Activated CD4-positive, alpha-beta T cell treated with anti-CD3 and anti-CD28 coated beads, Interleukin-10, Interleukin-2, amounts not matched to agents 100 ng/mL and 50 ng/mL, durations not matched to agents 16 hours and 8 hours (primary cell): ENCODE measurements around the gene SLC13A5.
A peak's percentile ranks its signal among the peaks of the same experiment; 100 is the strongest.
"Not testable (repeated sequence)": the region's sequence is repeated elsewhere in the genome, so short reads cannot be mapped to it uniquely, and the experiment has no call there.

Source experiments
- DNase-seq: peaks from one replicate; pipeline ENCODE4 v3.0.0-alpha.2; 2020

SLC13A5 gene

DNA sequence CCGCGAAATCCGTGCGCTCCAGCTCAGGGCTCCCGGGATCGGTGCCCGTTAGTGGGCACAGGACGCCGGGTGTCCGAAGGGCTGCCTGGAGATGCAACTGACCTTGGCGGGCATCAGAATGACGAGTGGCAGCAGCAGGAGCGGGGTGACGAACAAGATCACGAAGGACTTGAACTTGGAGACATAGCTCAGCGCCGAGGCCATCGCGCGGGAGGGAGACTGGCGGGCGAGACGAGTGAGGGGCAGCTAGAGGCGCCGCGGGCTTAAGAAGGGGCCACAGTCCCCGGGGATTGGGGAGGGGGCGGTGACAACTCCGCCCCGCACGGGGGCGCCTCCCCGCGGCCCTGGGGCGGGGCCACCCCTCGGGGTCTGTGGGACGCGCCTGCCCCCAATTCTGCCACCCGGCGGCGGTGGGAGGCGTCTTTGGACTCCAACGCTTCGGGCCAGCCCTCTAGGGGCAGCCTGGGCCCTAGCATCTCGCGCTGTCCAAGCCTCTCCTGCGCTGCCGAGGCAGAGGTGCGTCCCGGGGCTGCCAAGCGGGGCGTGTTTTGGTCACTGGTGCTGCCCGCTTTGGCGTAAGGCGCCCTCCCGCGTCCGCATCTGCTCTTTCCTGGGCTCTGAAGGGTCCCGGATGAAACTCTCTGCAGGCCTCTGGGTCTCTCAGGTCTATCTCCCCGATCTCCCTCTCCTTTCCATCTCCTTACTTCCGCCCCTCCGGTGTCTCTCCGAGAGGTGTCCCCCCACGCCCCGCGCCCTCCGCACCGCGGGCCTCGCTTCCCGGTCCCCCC, at the start of gene SLC13A5:
TSS of gene SLC13A5 (minus strand) at position 240 of the 788 bp plus-strand sequence. CDS start at position 204, 36 bp downstream.
- DNase-seq = peak; percentile 16

DNA sequence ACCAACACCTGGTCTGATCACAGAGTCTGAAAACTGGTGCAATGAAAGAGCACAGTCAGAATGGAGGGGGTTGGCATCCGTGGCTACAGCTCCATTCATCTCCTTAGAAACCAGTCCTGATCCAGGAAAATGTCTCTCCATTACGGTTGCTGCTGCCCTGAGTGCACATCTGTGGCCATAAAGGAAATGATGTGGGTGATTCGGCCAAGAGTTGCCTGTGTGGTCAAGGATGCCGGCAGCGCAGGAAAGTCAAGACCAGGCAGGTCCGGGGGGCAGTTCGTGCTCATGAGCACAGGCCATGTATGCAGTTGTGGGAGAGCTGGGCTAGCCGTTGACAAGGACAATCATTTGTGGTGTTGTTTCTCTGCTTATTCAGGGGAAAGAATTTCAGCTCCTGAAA, 48.6 kb upstream of the SLC13A5 start:
- no peak for DNase-seq

DNA sequence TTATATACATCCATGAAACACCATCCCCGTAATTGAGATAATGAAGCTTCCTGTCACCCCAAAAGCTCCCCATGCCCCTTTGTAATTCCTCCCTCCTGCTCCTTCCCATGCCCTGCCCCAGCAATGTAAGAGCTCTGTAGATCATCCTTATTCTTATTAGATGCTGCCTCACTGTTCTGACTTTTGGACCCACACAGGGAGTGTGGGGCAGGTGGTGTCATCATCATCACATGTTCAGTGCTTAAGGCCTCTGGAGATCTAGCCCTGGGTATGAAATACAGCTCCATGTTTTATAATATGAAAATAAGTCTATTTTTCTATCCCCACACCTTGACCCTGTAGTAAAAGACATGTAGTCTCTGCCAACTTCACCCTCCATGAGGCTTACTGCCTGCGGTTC, 44.6 kb upstream of the SLC13A5 start:
- DNase-seq = no peak

DNA sequence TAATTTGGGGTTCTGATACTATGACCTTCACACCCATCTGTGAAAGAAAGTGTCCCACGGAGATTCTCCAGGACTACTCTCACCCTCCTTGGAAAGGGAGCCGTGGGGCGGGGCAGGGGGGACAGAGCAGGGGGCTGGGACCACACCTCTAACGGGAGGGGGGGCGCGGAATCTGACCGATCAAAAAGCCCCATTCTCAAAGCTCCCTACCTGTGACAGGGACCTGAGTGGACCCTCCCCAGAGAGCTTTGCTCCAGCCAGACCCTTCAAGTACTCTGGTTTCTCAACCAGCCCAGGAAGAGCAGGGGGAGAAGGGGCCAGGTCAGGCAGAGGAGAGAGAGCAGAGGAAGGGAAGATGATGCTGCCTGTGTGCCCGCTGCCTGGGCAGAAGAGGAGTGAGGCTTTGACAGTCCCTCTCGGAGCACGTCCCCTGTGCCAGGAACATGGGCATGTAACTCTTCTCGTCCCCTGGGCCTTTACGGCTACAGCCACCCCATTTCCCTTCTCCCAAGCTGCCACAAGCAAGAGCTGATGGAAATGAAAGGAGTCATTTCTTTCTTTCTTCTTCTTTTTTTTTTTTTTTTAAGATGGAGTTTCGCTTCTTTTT, 43.4 kb upstream of the SLC13A5 start:
- DNase-seq = peak; percentile 10

DNA sequence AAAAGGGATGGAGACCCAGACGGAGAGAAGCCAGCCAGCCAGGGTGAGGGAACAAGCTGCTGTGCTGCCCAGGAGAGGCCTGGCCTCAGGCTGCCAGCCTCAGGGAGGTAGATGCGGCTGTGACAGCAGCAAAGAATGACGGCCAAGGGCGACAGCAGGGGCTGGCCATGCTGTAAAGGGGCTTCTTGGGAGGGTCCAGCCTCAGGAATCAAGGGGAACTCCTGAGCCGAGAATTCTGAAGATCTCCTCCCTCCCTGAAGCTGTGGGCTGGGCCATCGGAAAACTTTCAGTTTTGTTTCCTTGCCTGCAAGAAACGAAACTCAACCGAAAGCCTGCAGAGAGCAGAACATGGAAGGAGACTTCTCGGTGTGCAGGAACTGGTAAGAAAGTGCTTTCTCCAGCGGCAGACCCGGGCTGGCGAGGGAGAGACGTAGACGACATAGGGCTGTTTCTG, 42.6 kb upstream of the SLC13A5 start, which contains the start of gene XAF1:
TSS of gene XAF1 (plus strand) at position 316 of the 454 bp plus-strand sequence. CDS start at position 349, 33 bp downstream.
- DNase-seq = peak; percentile 72

DNA sequence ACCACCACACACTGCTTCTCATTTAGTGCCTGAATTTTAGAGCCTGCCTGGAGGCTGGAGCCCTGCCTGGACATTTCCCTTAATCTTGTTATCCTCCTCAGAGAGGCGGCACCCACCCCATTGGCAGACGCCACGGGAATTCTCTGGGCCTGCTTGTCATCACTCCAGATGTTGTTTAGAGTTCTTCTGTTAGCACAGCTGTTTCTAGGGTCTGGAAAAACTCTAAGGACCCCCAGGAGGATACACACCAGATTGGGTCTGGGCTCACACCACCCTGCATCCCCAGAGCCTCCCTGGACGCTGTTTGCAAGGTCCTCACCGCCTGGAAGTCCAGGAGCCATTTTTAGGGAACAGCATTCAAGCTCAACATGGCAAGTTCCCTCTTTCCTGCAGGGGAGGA, 42.1 kb upstream of the SLC13A5 start:
- DNase-seq = no peak

DNA sequence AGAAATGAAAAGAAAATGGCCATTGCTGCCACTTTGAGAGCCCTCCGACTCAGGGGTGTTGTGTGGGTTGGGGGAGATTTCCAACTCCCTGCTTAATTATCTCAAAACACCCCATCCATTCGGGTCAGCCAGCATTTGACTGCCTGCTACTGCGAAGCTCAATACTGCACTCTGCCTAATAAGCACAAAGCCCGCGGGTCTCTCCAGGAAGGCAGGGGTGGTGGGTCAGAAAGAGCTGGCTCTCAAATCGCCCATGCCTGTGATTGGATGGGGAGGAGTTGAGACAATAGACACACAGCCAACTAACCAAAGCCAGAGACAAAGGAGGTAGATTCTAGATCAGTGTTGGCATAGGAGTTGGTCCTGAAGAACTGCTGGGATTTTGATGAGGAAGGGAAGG, 40.4 kb upstream of the SLC13A5 start:
- no peak for DNase-seq

DNA sequence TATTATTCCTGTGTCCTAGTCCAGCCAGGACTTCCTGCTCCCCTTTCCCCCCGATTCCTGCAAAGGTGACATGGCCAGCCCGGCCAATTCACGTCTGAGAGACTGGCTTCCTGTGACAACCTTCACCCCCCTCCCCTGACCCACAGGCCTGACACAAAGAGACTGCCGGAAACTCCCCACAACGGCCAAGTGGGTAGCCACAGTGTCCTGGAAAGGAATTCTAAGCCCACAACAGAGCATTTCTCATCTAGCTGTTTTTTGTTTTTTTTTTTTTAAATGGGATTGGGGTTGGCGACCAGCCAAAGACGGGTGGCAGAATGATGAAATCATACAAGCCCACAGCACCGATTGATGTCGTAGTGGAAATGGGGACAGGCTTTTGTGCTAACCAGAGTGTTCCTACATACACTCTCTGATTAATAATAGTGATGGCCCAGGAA, 39.9 kb upstream of the SLC13A5 start:
- DNase-seq = peak; percentile 42

DNA sequence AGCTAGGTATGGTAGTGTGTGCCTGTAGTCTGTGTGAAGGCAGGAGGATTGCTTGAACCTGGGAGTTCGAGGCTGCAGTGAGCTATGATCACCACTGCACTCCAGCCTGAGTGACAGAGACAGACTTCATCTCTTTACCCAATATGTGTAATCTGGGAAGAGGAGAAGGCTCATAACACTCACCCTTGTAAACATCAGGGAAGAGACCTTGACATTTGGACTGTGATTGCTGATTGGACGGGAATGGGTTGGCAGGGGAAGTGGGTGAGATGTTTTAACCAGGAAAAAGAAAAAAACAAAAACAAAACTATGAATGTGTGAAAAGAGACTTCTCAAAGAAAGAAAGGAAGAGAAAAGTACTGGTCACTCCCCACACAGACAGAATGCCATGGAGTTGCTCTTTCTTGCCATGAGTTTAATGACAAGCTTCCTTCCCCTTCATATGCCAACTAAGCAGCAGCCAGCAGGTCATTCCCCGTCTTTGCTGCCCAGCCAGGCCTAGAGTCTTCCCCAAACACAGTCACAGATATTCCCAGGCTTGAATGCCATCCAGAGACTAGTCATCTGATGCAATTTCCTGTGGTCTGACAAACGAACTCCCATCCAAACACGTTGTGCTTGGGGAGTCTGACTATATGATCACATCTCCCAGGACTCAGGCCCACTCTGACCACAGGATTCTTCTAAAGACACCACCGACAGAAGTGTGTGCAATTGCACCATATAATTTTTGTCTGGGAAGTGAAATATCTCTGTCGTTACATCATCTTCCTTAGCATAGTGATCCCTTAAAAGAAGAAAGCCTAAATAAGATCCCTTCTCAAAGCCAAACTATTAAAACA, 39.1 kb upstream of the SLC13A5 start:
- DNase-seq = no peak

DNA sequence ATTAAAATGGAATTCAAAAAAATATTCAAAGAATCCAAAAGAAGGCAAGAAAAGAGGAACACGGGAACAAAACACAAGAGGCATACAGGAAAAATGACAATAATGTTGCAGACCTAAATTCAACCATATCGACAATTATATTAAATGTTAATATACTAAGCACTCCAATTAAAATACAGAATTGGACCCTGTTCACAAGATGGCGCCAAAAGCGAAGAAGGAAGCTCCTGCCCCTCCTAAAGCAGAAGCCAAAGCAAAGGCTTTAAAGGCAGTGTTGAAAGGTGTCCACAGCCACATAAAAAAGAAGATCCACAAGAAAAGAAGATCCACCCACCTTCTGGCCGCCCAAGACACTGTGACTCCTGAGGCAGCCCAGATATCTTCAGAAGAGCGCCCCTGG, 36.4 kb upstream of the SLC13A5 start:
- DNase-seq = peak; percentile 13

DNA sequence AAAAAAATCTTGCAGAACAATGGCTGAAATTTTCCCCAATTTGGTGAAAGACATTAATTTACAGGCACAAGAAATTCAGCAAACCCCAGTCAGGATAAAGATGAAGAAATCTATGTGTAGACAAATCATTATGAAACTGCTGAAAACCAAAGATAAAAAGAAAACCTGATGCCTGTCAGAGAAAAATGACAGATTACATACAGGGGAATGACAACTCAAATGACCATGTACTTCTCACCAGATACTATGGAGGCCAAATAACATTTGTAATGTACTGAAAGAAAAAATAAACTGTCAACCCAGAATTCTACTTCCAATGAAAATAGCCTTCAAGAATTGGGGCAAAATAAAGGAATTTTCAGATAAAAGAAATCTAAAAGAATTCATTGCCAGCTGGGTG, 35.4 kb upstream of the SLC13A5 start:
- no peak for DNase-seq

DNA sequence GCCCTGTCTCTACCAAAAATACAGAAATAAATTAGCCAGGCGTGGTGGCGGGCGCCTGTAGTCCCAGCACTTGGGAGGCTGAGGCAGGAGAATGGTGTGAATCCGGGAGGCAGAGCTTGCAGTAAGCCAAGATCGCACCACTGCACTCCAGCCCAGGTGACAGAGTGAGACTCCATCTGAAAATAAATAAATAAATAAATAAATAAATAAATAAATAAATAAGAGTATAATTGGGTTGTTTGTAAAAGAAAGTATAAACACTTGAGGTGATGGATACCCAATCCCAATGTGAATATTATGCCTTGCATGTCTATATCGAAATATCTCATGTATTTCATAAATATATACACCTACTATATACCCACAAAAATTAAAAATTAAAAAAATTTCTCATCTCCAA, 33.5 kb upstream of the SLC13A5 start:
- not testable (repeated sequence) for DNase-seq

DNA sequence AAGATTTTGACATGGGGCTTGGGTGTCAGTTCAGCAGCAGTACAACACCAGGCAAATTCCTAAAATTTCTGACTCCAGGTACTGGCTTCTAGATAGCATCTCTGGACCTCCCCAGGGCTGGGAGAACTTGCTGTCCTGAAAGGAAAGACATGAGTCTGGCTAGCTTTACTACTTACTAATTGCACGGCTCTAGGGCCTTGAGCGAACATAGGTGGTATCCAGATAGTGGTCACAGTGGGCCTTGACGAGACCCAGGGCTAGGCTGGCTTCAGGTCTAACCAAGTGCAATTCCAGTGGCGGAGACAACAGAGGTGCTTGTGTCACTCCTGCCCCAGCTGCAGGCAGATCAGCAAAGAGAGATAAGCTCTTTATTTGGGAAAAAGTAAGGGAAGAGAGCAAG, 16.4 kb upstream of the SLC13A5 start:
- DNase-seq = no peak

DNA sequence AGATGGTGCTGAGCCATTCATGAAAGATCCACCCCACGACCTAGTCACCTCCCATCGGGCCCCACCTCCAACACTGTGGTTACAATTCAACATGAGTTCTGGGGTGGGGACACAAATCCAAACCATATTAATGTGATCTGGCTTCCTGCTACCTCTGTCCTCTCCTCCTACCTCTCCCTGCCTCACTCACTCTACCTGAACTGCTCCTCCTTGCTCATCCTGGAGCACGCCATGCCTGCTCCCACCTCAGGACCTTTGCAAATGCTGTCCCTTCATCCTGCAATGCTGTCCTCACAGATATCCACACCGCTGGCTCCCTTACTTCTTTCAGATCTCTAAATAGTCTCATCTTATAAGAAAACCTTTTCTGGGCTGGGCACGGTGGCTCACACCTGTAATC, 10.8 kb upstream of the SLC13A5 start:
- DNase-seq = no peak

DNA sequence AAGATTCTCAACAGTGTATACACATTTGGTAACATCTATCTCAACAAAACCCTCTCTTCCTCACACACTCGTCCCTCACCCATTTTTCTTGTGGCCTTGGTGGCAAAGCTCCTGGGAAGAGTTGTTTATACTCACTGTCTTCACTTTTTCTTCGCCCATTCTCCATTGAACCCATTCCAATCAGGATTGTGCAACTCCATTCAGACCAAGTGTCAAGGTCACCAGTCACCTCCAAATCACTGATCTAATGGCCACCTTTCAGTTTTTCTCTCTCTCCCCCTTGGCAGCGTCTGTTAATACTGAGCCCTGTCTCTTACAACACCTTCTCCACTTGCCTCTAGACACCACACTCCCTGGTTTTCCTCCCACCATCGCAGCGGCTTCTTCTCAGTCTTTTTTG, 8.6 kb upstream of the SLC13A5 start:
- DNase-seq = no peak

DNA sequence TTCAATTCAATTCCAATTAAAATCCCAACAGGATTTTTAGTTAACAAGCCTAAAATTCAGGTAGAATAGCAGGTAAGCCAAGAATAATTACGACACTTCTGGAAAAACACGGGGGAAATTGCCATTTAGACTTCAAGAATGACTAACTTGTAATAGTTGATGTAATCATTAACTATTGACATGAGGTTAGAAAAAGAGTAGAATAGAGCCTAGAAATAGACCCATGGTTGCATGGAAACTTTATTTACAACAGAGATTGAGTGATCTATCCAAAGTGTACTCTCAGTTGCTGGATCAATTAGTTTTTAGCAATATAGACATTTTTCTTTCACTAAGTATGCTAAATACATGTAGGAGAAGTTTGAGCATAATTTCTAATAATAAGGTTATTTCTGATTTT, 3.6 kb upstream of the SLC13A5 start:
- no peak for DNase-seq

DNA sequence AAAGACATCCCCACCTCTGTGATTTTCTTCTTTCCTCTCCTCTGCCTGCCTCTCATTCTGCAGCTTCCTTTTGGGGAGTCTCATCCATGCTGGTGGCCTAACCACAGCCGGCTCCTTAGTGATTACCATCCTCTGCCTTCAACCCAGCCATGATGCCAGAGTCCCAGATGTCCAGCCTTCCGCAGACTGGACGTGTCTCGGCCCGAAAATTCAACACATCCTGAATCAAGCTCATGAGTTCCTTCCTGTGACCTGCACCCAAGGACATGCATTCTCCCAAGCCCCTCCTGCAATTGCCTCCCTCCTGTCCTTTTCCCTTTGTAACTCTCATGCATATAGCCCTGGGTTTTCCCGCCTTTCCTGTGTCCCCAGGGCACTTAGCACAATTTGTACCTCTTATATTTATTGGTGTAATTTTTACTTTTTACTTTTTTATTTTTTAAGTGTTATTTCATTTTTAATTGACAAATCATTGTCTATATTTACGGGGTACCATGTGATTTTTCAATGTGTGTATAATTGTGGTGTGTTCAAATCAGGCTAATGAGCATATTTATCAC, 1.2 kb upstream of the SLC13A5 start:
- no peak for DNase-seq

DNA sequence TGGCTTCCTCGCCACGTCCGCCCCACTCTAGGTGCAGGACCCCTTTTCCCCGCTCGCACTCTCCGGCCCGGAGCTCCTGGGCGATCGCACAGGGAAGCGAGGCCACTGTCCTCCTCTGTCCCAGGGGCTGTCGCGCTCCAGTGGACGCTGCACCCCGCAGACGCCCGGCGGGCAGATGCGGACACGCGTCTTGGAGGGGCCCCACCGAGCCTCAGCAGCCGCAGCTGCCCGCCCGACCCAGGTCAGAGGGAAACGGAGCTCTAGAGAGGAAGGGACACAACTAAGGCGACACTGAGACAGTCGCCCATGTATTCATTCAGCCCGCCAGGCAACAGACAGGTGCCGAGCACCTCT, 726 bp upstream of the SLC13A5 start:
- DNase-seq = no peak

DNA sequence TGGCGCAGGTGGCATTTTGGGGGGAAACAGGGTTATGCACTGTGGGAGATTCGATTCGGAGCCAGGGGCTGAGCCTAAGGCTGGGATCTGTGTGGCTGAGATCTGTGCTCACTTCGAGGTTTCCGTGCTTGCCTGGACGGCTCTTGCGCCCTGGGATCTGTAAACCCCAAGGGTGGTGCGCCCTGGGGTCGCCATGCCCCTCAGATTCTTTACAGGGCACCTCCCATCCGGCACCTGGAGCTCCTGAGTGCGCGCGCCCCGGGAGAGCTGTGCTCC, 377 bp downstream of the SLC13A5 start:
- DNase-seq = no peak

DNA sequence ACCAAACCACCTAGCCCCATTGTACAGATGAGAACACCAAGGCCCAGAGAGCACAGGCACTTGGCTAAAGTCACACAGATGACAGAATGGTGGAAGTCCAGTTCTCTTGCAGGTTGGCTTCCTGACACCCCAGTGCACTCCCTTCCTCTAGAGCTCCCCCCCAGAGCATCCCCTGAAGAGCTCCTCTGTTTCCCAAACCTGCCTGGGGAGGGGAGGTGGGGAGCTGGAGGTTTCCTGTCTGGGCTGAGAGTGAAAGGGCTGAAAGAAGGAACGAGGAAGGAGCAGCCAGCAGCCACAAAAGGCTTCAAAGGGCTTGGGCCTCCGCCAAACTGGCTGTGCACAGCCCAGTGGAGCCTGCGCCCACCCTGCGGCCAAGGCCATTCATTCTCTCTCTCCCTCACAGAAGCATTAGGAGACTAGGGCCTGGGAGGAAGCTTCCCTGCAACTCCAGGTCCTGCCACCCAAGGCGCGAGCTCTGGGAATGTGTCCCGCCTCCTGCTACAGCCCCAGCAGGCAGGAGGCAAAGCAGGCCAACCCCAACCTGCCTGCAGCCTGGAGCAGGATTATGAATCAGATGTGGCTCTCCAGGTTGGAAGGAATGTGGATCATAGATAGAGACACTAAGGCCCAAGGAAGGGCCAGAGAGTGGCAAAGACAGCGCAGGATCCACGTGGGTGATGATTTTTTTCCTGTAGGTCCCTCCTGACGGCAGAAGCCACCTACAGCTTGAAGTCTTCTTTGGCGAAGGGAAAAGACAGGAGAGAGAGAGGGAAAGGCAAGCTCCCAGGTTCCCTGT, 913 bp downstream of the SLC13A5 start:
- no peak for DNase-seq

DNA sequence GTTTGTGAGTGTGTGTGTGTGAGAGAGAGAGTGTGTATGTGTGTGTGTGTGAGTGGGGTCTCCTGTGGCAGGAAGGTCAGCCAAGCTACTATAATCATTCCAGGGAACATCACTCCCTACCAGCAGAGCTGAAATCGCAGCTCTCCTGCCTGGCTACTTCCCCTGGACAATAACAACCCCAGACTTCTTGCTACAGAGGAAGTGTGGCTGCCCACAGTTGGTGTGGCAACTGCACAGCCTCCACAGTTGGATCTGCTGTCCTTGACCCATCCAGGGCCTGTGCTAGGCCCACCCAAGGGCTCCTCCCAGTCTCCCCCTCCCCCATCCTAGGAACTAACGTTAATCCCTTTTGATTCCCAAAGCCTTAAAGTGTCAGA, 1.5 kb downstream of the SLC13A5 start:
- DNase-seq = no peak

DNA sequence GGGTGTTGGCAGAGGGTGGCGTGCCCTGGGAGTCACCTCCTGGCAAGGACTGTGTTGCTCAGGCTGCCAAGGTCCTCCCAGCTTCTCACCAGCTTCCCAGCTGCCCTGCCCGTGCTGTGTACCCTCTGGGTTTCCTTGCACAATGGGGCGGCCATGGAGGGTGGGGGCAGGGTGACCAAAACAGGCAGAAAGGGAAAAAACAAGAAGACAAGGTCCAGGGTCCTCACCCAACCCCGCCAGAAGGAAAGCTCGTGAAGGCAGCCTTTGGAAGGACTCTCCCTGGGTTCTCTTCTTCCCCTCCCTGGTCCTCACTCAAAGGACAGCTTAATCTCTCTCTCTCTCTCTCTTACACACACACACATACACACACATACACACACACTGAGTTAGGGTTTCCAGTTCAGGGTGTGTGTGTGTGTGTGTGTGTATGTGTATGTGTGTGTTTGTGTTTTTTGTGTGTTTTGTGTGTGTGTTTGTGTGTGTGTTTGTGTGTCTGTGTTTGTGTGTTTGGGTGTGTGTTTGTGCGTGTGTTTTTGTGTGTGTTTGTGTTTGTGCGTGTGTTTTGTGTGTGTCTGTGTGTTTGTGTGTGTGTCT, 2.0 kb downstream of the SLC13A5 start:
- DNase-seq = no peak
